ENCODE measurements around the gene PEX14. TPM values are rescaled to one million over a fixed set of nuclear protein-coding genes. Genes with fewer than 3 reads are reported as not detected.

Gene PEX14
- total RNA-seq, 4 donors from 2014 or later: 10.1 to 22.7 (median 15.1) TPM

GRCh38 chr1:10659646-10660540 is 185.1 kb downstream of the PEX14 start:
- no peak for ATAC-seq
- TF ChIP-seq, protein P1, sequence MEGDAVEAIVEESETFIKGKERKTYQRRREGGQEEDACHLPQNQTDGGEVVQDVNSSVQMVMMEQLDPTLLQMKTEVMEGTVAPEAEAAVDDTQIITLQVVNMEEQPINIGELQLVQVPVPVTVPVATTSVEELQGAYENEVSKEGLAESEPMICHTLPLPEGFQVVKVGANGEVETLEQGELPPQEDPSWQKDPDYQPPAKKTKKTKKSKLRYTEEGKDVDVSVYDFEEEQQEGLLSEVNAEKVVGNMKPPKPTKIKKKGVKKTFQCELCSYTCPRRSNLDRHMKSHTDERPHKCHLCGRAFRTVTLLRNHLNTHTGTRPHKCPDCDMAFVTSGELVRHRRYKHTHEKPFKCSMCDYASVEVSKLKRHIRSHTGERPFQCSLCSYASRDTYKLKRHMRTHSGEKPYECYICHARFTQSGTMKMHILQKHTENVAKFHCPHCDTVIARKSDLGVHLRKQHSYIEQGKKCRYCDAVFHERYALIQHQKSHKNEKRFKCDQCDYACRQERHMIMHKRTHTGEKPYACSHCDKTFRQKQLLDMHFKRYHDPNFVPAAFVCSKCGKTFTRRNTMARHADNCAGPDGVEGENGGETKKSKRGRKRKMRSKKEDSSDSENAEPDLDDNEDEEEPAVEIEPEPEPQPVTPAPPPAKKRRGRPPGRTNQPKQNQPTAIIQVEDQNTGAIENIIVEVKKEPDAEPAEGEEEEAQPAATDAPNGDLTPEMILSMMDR (IDR thresholded peaks at IDR 0.05): no peak
- TF ChIP-seq POLR2A (IDR thresholded peaks at IDR 0.05) (no peak), POLR2AphosphoS5 (IDR thresholded peaks at IDR 0.05) (no peak)
- Histone ChIP-seq H3K9me3 (no peaks in the 10 kb centered on the region), H3K27me3 (no peaks in the 10 kb centered on the region), H3K36me3 (peaks cover 0 to 25% of the 10 kb centered on the region in 2 donors), H3K27ac (peak overlapping the region in 3 of 4 donors; percentile 16 to 81 (median 77)), H3K4me3 (no peak overlapping the region), H3K4me1 (peaks cover 6 to 73% (median 36%) of the 10 kb centered on the region in 3 donors)
- 80 to 86% methylated on average over 1 to 10 of the region's 52 CpGs for WGBS, 2 donors (ENCODE audit: low coverage in 1 of 2)

DNA sequence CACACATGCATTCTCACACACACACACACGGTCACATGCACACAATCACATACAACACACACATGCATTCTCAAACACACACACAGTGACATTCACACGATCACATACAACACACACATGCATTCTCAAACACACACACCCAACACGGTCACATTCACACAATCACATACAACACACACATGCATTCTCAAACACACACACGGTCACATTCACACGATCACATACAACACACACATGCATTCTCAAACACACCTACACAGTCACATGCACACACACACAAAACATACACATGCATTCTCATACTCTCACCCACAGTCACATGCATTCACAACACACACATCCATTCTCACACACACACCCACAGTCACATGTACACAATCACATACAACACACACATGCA is 186.7 kb downstream of the PEX14 start:
- no peak for ATAC-seq
- no peak for TF ChIP-seq POLR2AphosphoS5 (IDR thresholded peaks at IDR 0.05)
- no peak for TF ChIP-seq POLR2A (IDR thresholded peaks at IDR 0.05)
- no peak for TF ChIP-seq EP300 (IDR thresholded peaks at IDR 0.05)
- TF ChIP-seq, protein P1 (IDR thresholded peaks at IDR 0.05): no peak
- Histone ChIP-seq H3K27ac (no peak overlapping the region), H3K36me3 (peaks cover 0 to 31% of the 10 kb centered on the region in 2 donors), H3K4me1 (peaks cover 6 to 73% (median 29%) of the 10 kb centered on the region in 3 donors), H3K9me3 (no peaks in the 10 kb centered on the region), H3K4me3 (no peak overlapping the region), H3K27me3 (no peaks in the 10 kb centered on the region)
- 84 to 96% methylated on average over 5 of the region's 5 CpGs for WGBS, 2 donors (ENCODE audit: low coverage in 1 of 2)

DNA sequence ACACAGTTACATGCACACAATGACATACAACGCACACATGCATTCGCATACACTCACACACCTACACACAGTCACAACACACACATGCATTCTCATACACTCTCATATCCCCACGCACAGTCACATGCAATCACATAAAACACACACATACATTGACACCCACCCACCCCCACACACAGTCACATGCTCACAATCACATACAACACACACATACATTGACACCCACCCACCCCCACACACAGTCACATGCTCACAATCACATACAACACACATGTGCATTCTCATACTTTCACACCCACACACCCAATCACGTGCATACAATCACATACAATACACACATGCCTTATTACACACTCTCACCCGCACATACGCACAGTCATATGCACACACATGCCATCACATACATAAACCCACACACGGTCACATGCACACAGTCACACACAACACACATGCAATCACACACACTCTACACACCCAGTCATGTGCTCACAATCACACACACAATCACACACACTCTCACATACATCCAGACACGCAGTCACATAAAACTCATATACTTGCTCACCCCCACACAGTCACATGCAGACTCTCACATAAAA is 187.4 kb downstream of the PEX14 start:
- no peak for TF ChIP-seq EP300 (IDR thresholded peaks at IDR 0.05)
- TF ChIP-seq, protein P1 (IDR thresholded peaks at IDR 0.05): no peak
- no peak for TF ChIP-seq POLR2AphosphoS5 (IDR thresholded peaks at IDR 0.05)
- no peak for TF ChIP-seq POLR2A (IDR thresholded peaks at IDR 0.05)
- peaks cover 6 to 73% (median 23%) of the 10 kb centered on the region in 3 donors for H3K4me1 ChIP-seq
- H3K27me3 ChIP-seq: no peaks in the 10 kb centered on the region
- 89 to 93% methylated on average over 8 of the region's 8 CpGs for WGBS, 2 donors (ENCODE audit: low coverage in 1 of 2)
- H3K9me3 ChIP-seq: no peaks in the 10 kb centered on the region
- no peak overlapping the region for H3K4me3 ChIP-seq
- H3K36me3 ChIP-seq: peaks cover 0 to 31% of the 10 kb centered on the region in 2 donors
- ATAC-seq: no peak
- H3K27ac ChIP-seq: peak overlapping the region in 3 of 4 donors; percentile 90 to 95 (median 93)

GRCh38 chr1:10662824-10663677 is 188.3 kb downstream of the PEX14 start:
- Histone ChIP-seq H3K27ac (peak overlapping the region; percentile 84 to 95 (median 92)), H3K27me3 (no peaks in the 10 kb centered on the region), H3K4me1 (peaks cover 6 to 73% (median 29%) of the 10 kb centered on the region in 3 donors), H3K36me3 (peaks cover 0 to 31% of the 10 kb centered on the region in 2 donors), H3K4me3 (peak overlapping the region in 1 of 2 donors; percentile 16), H3K9me3 (no peaks in the 10 kb centered on the region)
- 39 to 40% methylated on average over 1 to 5 of the region's 26 CpGs for WGBS, 2 donors (ENCODE audit: low coverage in 1 of 2)
- no peak for ATAC-seq
- TF ChIP-seq, protein P1 (IDR thresholded peaks at IDR 0.05): no peak
- TF ChIP-seq POLR2A (IDR thresholded peaks at IDR 0.05): no peak

Data from gastroesophageal sphincter (tissue), 4 donors.